HEK293 (cell line): Measurements from ENCODE around the gene KRTAP5-2.

ENCODE experiments used
- CTCF ChIA-PET: fragments of 350-600 bp; formaldehyde crosslinking; extraction: SDS; loops from one replicate; lab custom pipeline; 2021; ENCODE audit warnings: antibody characterized with exemption; lab: Yijun Ruan, JAX
- POLR2A ChIA-PET: fragments of 300-600 bp; formaldehyde crosslinking; extraction: SDS; loops from one replicate; lab custom pipeline; 2020; ENCODE audit warnings: antibody characterized with exemption, inconsistent platforms; lab: Yijun Ruan, JAX
- H3K27ac ChIP-seq: fragments of 200-500 bp; sonication (Bioruptor generic); 2 replicates; pipeline ENCODE4 v1.5.1; 2014; ENCODE audit warnings: low read depth, low read length, control low read depth, inconsistent platforms; ENCODE audit errors: extremely low read depth
- H3K36me3 ChIP-seq, 2 experiments: fragments of 200-500 bp in 1 of 2; sonication (Bioruptor generic) in 1 of 2; 1 replicate in 1 of 2; 2 replicates in 1 of 2; pipeline ENCODE4 v1.5.1; 2014 to 2017; ENCODE audit warnings: inconsistent platforms in 2 of 2, low read length in 2 of 2; ENCODE audit not compliant: control insufficient read depth in 2 of 2, insufficient read depth in 1 of 2
- H3K4me1 ChIP-seq: fragments of 200-500 bp; sonication (Bioruptor generic); 2 replicates; pipeline ENCODE4 v1.5.1; 2014; ENCODE audit warnings: mild to moderate bottlenecking, low read length, inconsistent platforms; ENCODE audit not compliant: control insufficient read depth, insufficient read depth
- H3K4me3 ChIP-seq: 2 replicates; pipeline ENCODE4 v1.5.1; 2011; ENCODE audit warnings: low read depth, mild to moderate bottlenecking, control low read depth, low read length, moderate library complexity
- H3K9me3 ChIP-seq: fragments of 200-500 bp; sonication (Bioruptor generic); 2 replicates; pipeline ENCODE4 v1.5.1; 2014; ENCODE audit warnings: low read depth, low read length, inconsistent platforms; ENCODE audit not compliant: control insufficient read depth, insufficient read depth
- SP3 ChIP-seq: fragments of 450-650 bp; formaldehyde crosslinking; IDR thresholded peaks from 2 replicates; pipeline ENCODE4 v1.5.1; 2016; ENCODE audit warnings: missing biosample characterization, missing genetic modification characterization
- YY2 ChIP-seq: fragments of 450-650 bp; formaldehyde crosslinking; IDR thresholded peaks from 2 replicates; pipeline ENCODE4 v1.5.1; 2016; ENCODE audit warnings: missing biosample characterization, missing genetic modification characterization
- ZFP3 ChIP-seq: fragments of 450-650 bp; formaldehyde crosslinking; IDR thresholded peaks from 2 replicates; pipeline ENCODE4 v1.5.1; 2016; ENCODE audit warnings: low read depth, missing biosample characterization, missing genetic modification characterization
- ZNF214 ChIP-seq: fragments of 450-650 bp; formaldehyde crosslinking; IDR thresholded peaks from 2 replicates; pipeline ENCODE4 v1.5.1; 2017; ENCODE audit warnings: missing biosample characterization, mild to moderate bottlenecking, missing genetic modification characterization, borderline replicate concordance
- ZNF292 ChIP-seq: fragments of 450-650 bp; formaldehyde crosslinking; IDR thresholded peaks from 2 replicates; pipeline ENCODE4 v1.5.1; 2016; ENCODE audit warnings: low read depth, missing biosample characterization, missing genetic modification characterization, borderline replicate concordance
- ZNF426 ChIP-seq: fragments of 450-650 bp; formaldehyde crosslinking; IDR thresholded peaks from 2 replicates; pipeline ENCODE4 v1.5.1; 2017; ENCODE audit warnings: missing biosample characterization, missing genetic modification characterization, mild to moderate bottlenecking, inconsistent platforms, moderate library complexity
- ZNF433 ChIP-seq: fragments of 450-650 bp; formaldehyde crosslinking; IDR thresholded peaks from 2 replicates; pipeline ENCODE4 v1.5.1; 2016; ENCODE audit warnings: missing biosample characterization, missing genetic modification characterization, low read depth
- ZNF518A ChIP-seq: fragments of 450-650 bp; formaldehyde crosslinking; conservative IDR thresholded peaks from 2 replicates; pipeline ENCODE4 v1.5.1; 2016; ENCODE audit warnings: low read depth, missing biosample characterization, missing genetic modification characterization
- ZNF530 ChIP-seq: fragments of 450-650 bp; formaldehyde crosslinking; IDR thresholded peaks from 2 replicates; pipeline ENCODE4 v1.5.1; 2016; ENCODE audit warnings: low read depth, missing biosample characterization, missing genetic modification characterization
- ZNF585B ChIP-seq: fragments of 450-650 bp; formaldehyde crosslinking; IDR thresholded peaks from 2 replicates; pipeline ENCODE4 v1.5.1; 2016; ENCODE audit warnings: missing biosample characterization, missing genetic modification characterization
- ZNF621 ChIP-seq: fragments of 450-650 bp; formaldehyde crosslinking; IDR thresholded peaks from 2 replicates; pipeline ENCODE4 v1.5.1; 2017; ENCODE audit warnings: missing biosample characterization, missing genetic modification characterization
- ZNF623 ChIP-seq: fragments of 450-650 bp; formaldehyde crosslinking; IDR thresholded peaks from 2 replicates; pipeline ENCODE4 v1.5.1; 2016; ENCODE audit warnings: missing biosample characterization, missing genetic modification characterization
- ZNF629 ChIP-seq: fragments of 450-650 bp; formaldehyde crosslinking; IDR thresholded peaks from 2 replicates; pipeline ENCODE4 v1.5.1; 2017; ENCODE audit warnings: missing biosample characterization, missing genetic modification characterization
- ZNF660 ChIP-seq: fragments of 450-650 bp; IDR thresholded peaks from 2 replicates; pipeline ENCODE4 v1.5.1; 2018; ENCODE audit warnings: missing biosample characterization, mild to moderate bottlenecking, missing genetic modification characterization
- ZNF707 ChIP-seq: fragments of 450-650 bp; formaldehyde crosslinking; IDR thresholded peaks from 2 replicates; pipeline ENCODE4 v1.5.1; 2016; ENCODE audit warnings: missing biosample characterization, missing genetic modification characterization
- TF ChIP-seq, protein P1 (sequence below): fragments of 450-650 bp; formaldehyde crosslinking; IDR thresholded peaks from 2 replicates; pipeline ENCODE4 v1.5.1; 2016; ENCODE audit warnings: missing biosample characterization, missing genetic modification characterization
- TF ChIP-seq, protein P2 (sequence below): fragments of 450-650 bp; formaldehyde crosslinking; IDR thresholded peaks from 2 replicates; pipeline ENCODE4 v1.5.0; 2017; ENCODE audit warnings: missing biosample characterization, missing genetic modification characterization, borderline replicate concordance

KRTAP5-2 gene

DNA sequence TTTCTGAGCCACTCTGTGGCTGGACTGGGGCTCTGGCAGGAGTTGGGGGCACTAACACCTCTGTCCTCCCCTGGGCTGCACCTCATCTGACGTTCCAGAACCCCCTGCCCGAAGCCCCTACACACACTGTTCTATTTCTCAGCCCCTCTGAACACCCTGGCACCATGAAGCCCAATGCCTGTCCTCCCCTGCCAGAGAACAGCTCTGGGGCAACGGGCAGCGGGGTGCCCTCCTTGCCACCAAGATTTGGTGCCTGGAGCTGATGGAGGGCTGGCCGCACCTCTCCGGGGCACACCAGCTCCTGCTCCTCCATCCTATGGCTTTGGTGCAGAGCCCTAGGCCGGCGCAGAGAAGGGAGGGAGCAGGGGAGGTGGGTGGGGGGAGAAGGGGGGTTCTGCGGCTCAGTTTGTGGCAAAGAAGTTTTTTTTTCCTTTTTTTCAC lies 42.4 kb downstream of the KRTAP5-2 start:
- POLR2A ChIA-PET = interaction anchor here (0.6 to 1.1 kb wide), 2 partner anchors 9 to 19 kb away, joined by 3 to 5 read pairs; no protein-coding TSS in a partner anchor
- H3K36me3 ChIP-seq = peaks cover 0 to 33% of the 10 kb centered on the region in 2 experiments; a peak in 1 of 3 replicates
- no peak overlapping the region for H3K4me3 ChIP-seq

More for the DNA sequence above, 42.4 kb downstream of the KRTAP5-2 start:
- Histone ChIP-seq H3K9me3 (no peaks in the 10 kb centered on the region), H3K27ac (no peak overlapping the region), H3K4me1 (no peaks in the 10 kb centered on the region)
- no peak for TF ChIP-seq ZNF585B
- no peak for TF ChIP-seq ZNF621 (tag by site-specific recombination)
- TF ChIP-seq, protein P1, sequence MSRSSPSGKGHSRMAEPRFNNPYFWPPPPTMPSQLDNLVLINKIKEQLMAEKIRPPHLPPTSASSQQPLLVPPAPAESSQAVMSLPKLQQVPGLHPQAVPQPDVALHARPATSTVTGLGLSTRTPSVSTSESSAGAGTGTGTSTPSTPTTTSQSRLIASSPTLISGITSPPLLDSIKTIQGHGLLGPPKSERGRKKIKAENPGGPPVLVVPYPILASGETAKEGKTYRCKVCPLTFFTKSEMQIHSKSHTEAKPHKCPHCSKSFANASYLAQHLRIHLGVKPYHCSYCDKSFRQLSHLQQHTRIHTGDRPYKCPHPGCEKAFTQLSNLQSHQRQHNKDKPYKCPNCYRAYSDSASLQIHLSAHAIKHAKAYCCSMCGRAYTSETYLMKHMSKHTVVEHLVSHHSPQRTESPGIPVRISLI (tag by site-specific recombination) = no peak
- no peak for TF ChIP-seq ZNF660 (tag by site-specific recombination)
- no peak for TF ChIP-seq ZNF214 (tag by site-specific recombination)
- no peak for TF ChIP-seq ZNF518A (tag by site-specific recombination)
- TF ChIP-seq ZFP3 (tag by site-specific recombination) = no peak
- no peak for TF ChIP-seq SP3 (tag by site-specific recombination)
- TF ChIP-seq, protein P2, sequence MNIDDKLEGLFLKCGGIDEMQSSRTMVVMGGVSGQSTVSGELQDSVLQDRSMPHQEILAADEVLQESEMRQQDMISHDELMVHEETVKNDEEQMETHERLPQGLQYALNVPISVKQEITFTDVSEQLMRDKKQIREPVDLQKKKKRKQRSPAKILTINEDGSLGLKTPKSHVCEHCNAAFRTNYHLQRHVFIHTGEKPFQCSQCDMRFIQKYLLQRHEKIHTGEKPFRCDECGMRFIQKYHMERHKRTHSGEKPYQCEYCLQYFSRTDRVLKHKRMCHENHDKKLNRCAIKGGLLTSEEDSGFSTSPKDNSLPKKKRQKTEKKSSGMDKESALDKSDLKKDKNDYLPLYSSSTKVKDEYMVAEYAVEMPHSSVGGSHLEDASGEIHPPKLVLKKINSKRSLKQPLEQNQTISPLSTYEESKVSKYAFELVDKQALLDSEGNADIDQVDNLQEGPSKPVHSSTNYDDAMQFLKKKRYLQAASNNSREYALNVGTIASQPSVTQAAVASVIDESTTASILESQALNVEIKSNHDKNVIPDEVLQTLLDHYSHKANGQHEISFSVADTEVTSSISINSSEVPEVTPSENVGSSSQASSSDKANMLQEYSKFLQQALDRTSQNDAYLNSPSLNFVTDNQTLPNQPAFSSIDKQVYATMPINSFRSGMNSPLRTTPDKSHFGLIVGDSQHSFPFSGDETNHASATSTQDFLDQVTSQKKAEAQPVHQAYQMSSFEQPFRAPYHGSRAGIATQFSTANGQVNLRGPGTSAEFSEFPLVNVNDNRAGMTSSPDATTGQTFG = no peak
- no peak for TF ChIP-seq ZNF629
- no peak for TF ChIP-seq ZNF433 (tag by site-specific recombination)
- no peak for TF ChIP-seq ZNF530 (tag by site-specific recombination)
- no peak for TF ChIP-seq ZNF707 (tag by site-specific recombination)
- no peak for TF ChIP-seq YY2 (tag by site-specific recombination)
- TF ChIP-seq ZNF623 = no peak
- TF ChIP-seq ZNF426 (tag by site-specific recombination) = no peak
- TF ChIP-seq ZNF292 = no peak
- CTCF ChIA-PET = interaction anchor here (0.8 to 1.5 kb wide), 4 partner anchors 9 to 72 kb away, joined by 3 to 8 read pairs (median 4); no protein-coding TSS in a partner anchor
